GM18499 (cell line): ENCODE results near the gene KLK5.
A peak's percentile ranks its signal among the peaks of the same experiment; 100 is the strongest.

Source experiments
- ATAC-seq: cut with Tn5 transposase; IDR thresholded peaks from one replicate; pipeline ENCODE4 v1.9.1; 2021; ENCODE audit warnings: moderate number of reproducible peaks; ENCODE audit not compliant: insufficient read depth, unreplicated experiment

KLK5 gene

GRCh38 chr19:50925734-50926133, 27.1 kb downstream of the KLK5 start:
- ATAC-seq = no peak

DNA sequence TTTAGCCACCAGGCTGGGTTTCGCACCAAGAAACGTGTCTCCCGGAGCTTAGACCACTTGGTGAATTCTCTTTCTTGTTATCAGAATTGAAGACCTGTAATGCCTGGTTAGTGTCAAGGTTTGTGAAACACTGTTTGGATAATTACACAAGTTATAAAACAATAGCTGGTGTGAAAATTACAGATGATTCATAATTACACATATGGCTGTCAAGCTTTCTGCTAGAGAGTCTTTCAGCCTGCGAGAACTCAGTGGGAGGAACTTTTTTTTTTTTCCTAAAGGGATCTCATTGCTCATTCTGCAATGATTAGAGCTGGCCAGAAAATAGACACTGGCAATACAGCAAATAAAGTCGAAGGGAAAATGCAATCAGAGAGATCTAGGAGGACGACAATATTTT, 28.3 kb downstream of the KLK5 start:
- ATAC-seq = no peak

DNA sequence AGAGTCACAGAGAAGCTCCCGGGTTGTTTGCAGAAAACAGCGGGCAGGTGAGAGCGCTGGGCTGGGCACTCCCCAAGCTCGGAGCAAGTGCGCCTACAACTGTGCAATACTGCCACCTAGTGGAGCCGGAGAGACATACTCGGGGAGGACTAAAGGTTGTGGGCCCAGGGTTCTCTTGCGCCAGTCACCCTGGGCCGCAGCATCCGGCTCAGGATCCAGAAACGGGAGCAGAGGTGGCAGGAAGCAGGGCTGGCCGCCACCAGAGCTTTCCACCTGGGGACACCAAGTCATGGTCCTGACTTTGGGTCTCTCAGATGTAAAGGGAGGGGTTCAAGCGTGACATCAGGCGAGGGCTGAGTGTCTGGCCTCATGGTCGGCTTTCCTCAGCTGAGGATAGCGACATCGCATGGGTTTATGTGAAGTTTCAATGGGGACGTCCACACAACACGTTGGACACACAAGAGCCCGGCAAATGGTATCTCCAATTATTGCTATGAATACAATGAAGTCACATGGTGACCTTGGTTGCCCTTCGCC, 30.5 kb downstream of the KLK5 start:
- ATAC-seq = no peak

GRCh38 chr19:50921426-50922316, 31.2 kb downstream of the KLK5 start:
- ATAC-seq = no peak

- no peak for ATAC-seq
Observed at GRCh38 chr19:50916069-50916468, 36.8 kb downstream of the KLK5 start.

DNA sequence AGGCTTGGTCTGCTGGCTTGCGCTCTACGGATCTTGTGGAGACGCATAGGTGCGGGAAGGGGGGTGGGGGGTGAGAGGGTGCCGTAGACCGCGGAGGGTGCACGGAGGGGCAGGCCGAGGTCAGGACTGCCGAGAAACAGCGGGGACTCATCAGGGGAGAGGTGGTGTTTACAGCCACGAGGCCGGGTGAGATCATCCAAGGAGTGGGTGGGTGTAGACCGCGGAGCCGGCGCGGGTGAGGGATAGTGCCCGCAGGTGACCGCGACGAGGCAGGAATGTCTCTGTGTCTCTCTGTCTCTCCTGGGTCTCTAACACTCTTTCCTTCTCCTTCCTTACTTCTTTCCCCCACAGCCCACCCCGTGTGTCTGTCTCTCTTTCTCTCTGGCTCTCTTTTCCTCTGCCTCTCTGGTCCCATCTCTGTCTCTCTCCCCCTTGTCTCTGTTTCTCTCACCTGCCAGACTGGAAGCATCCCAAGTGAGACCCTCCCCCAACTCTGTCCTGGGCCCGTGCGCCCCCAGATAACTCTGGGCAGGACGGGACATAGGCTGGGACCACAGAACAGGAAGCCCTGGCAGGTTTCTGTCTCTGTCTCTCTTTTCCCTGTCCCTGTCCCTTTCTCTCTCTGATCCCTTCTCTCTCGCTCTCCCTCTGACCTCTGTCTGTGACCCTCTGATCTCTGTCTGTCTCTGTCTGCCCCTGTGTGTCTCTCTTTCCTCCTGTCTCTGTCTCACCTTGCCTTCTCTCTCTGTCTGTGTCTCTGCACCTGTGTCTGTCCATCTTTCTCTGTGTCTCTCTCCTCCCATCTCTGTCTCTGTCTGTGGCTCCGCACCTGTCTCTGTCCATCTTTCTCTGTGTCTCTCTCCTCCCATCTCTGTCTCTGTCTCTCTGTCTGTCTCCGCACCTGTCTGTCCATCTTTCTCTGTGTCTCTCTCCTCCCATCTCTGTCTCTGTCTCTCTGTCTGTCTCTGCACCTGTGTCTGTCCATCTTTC, 39.8 kb downstream of the KLK5 start:
- ATAC-seq = no peak

DNA sequence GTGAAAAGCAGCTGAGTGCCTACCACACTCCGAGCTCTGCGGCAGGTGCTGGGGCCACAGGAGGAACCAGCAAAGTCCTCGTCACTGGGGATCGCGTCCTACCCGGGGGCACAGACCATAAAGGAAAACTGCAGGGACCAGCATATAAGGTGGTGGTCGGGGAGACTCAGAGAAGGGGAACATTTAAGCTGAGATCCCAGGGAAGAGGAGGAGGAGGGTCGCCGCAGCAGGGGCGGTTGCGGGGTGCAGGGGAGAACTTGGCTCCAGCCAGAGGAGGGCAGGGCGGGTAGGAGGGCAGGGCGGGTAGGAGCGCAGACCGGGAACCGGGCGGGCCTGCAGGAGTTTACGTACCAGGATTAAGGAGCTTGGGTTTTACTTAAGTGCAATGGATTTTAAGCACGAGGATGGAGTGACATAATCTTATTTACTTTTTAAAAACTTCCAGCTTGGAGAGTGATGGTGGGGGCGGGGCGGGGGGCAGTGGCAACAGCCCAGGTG, 40.7 kb downstream of the KLK5 start:
- no peak for ATAC-seq

DNA sequence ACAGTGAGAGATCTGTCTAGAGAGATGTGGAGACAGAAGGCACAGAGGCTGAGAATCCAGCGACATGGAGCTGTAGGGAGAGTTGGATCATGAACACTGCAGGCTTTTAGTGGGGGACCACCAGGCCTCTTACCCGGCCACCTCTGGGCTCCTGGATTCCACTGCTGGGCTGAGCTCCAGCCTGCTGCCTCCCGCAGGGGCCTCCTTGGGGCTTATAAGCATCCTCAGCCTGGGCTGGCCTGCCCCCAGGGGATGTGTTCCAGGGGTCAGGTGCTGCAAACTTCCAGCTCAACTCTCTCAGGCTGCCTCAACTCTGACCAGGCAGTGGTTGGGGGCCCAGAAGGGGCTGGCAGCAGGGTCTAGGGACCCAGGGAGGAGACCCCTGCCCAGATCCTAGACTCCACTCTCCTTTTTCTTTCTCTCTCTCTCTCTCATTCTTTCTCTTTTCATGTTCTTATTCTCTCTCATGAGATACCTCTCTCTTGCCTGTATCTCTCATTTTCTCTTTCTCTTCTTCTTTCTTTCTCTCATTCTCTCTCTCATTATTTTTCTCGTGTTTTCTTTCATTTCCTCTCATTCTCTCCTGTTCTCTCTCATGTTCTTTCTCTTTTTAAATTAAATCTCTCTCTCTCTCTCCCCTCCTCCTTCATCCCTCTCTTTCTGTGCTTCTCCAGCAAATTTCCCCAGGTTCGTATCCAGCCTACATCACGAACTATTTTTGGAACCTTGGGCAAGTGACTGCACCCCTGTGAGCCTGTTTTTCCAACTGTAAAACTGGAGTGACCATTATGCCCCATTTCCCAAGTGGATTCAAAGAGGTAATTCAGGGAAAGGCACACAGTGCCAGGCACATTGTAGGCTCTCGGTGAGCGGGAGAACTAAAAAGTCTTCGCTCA, 41.4 kb downstream of the KLK5 start, which contains the start of gene KLK4:
Gene KLK4, minus strand, starts transcription at position 190 of the 896 bp plus-strand sequence. CDS start 657 bp downstream, outside the sequence.
- no peak for ATAC-seq

- no peak for ATAC-seq
Observed at GRCh38 chr19:50910722-50911121, 42.1 kb downstream of the KLK5 start.

GRCh38 chr19:50909240-50910070, 43.4 kb downstream of the KLK5 start:
- ATAC-seq = no peak

- no peak for ATAC-seq
Observed at GRCh38 chr19:50908336-50908735, 44.5 kb downstream of the KLK5 start.

DNA sequence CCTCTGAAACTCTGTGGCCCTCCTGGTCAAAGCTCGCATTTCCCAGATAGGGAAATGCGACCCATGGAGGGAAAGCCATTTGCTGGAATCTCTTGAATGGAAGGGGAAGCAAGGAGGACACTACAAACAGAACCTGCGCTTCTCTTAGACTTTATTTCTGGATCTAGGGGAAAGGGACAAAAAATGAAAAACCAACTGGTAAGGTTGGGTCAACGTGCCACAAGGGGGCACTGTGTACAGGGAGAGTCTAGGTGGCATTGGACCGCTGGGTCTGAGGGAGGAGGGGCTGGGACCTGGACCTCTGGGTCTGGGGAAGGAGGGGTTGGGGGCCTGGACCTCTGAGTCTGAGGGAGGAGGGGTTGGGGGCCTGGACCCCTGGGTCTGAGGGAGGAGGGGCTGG, 46.6 kb downstream of the KLK5 start:
- ATAC-seq = no peak

DNA sequence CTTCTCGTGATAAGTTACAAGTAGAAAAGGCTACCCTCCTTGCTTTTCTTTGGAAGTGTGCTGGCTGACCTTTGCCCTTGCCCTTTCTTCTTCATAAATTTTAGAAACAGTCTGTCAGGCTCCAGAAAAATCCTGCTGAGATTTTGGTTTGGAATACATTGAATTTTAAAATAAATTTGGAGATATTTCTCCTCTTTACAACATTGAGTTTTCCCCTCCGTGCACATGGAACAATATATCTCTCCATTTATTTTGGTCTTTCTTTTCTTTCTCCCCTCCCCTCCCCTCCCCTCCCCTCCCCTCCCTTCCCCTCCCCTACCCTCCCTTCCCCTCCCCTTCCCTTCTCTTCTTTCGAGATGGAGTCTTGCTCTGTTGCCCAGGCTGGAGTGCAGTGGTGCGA, 50.2 kb downstream of the KLK5 start:
- no peak for ATAC-seq

GRCh38 chr19:50899569-50899968, 53.3 kb downstream of the KLK5 start:
- ATAC-seq = no peak

DNA sequence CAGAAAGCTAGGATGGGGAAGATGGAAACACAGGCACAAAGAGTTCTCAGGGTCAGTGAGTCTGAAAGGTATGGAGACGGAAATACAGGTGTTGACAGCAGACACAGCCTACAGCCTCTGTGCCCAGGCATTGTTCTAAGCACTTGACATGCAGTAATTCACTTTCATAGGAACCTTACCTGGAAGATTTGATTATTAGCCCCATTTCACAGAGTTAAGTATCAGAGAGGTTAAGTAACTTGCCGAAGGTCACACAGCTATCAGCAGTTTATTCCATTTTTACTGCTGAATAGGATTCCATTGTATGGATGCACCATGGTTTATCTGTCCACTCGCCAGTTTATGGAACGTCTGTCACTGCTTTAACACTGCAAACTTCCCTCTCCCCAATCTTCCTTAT, 54.8 kb downstream of the KLK5 start:
- no peak for ATAC-seq

DNA sequence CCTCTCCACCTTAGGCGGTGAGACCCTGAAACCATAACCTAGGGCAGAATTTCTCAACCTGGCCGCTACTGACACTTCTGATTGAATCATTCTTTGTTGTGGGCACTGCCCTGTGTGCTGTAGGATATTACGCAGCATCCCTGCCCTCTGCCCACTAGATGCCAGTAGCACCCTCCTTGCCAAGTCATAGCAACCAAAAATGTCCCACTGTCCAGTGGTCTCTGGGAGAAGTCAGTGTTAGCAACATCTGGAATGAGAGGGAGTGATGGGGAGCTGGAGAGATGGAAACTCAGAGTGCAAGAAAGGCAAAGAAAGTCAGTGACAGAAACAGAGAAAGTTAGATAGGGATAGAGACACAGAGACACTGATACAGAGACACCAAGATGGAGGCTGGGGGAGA, 55.2 kb downstream of the KLK5 start:
- ATAC-seq = no peak

- peak; percentile 6 for ATAC-seq
Observed at GRCh38 chr19:50897191-50897607, 55.6 kb downstream of the KLK5 start.

DNA sequence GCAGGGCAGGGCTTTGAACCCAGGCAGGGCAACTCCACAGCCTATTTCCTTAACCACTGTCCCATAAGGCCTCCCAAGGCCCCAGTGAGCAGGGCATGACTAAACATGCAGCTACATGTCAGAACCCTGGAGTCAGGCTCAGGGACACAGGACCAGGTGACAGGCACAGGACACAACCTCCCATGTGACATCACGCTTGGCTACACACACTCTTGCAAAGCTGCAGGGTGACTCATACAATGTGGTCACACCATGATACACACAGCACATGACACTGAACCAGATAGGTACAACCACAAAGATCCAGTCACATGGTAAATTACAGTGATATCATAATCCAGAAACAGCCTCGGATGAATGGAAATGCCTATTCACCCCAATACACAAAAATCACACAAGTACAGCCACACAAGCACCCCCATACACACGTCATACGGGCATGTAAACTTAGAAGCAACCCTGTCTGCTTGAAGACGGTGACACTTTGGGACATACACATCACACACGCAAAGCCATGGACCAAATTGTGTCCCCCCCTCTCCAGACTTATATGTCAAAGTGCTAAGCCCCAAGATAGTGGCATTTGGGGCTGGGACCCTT, 56.1 kb downstream of the KLK5 start:
- ATAC-seq = peak; percentile 77
